NCI-H82 (cell line): Measurements from ENCODE around the gene SLC26A5.

ENCODE experiments used
- DNase-seq: peaks from one replicate; lab custom pipeline; 2025; lab: John Stamatoyannopoulos, UW

SLC26A5 gene

DNA sequence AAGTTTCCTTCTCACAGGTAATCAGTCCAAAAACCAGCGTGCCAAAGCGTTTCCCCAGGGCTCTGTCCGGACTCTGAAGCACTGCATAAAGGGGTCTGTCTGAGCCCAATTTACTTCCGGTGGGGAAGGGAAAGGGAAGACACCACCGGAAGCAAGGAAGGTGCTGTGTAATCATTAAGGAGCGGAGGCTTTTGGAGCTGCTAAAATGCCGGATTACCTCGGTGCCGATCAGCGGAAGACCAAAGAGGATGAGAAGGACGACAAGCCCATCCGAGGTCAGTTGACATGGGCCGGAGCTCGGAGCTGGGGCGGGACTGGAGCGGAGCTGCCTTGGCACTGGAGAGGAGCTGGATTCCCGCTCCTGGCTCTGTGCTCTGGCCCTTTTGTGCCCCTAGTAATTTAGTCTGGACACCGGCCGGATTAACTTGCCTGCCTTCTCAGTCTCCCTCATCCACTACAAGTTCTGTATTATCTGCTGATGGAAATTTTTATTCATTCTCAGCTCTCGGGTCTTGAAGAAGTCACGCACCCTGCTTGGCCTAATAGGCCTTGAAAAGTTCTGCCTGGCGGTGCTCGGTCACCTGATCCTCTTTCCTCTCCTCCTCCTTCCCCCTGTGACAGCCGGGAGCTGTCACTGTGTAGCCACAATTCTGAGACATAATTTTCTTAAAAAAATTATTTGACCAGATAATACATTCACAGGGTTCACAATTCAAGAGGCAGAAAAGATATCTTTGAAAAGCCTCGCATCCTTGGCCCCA lies 98.3 kb downstream of the SLC26A5 start, which contains the start of gene PSMC2:
Gene PSMC2, plus strand, starts transcription at position 137 of the 761 bp plus-strand sequence. Its CDS starts 69 bp downstream, at position 206.
- peak; percentile 94 for DNase-seq

DNA sequence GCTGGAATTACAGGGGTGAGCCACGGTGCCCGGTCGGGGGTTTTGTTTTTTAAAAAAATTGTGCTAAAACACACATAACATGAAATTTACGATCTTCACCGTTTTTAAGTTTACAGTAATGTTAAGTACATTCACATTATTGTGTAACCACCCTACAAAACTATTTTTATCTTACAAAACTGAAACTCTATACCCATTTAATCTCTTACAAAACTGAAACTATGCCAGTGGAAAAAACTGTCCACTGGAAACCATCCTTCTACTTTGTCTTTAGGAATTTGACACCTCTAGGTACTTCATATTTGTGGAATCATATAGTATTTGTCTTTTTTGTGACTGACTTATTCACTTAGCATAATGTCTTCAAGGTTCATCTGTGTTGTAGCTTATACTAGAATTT lies 99.6 kb downstream of the SLC26A5 start:
- no peak for DNase-seq

GRCh38 chr7:103344453-103345149 lies 101.4 kb downstream of the SLC26A5 start, which contains the start of gene DNAJC2:
DNAJC2 (minus strand) TSS chr7:103344767; CDS start chr7:103344622, 145 bp downstream.
- DNase-seq = peak; percentile 97

- peak; percentile 56 for DNase-seq
Observed at GRCh38 chr7:103343758-103344452, 102.1 kb downstream of the SLC26A5 start.

- no peak for DNase-seq
Observed at GRCh38 chr7:103343332-103343731, 102.7 kb downstream of the SLC26A5 start.

- DNase-seq = no peak
Observed at GRCh38 chr7:103341466-103341865, 104.5 kb downstream of the SLC26A5 start.

GRCh38 chr7:103338864-103339263 lies 107.1 kb downstream of the SLC26A5 start:
- DNase-seq = no peak

DNA sequence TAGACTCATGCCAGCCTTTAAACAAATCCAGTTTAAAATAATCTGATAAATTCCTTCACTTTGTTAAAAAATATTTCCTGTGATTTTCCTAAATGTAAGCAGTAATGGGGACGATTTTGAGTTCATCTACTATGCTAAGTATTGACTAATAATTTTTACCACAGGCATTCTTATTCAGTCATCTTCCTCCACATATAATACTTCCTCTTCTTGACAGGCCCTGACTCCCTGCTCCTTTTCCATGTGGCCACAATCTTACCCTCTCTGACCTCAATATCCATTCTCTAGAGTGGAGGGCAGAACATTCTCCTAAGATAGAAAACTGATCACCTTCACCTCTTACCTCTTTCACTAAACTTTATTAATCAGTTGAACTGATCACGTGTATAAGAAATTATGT lies 109.2 kb downstream of the SLC26A5 start:
- no peak for DNase-seq

- DNase-seq = no peak
Observed at GRCh38 chr7:103325744-103326143, 120.3 kb downstream of the SLC26A5 start.
